NCI-H748 treated with DMSO at 0.1 percent for 48 hours (cell line): ENCODE measurements around the gene RASSF8.

Source experiments
- DNase-seq: peaks from one replicate; lab custom pipeline; 2025; lab: John Stamatoyannopoulos, UW

Gene RASSF8

DNA sequence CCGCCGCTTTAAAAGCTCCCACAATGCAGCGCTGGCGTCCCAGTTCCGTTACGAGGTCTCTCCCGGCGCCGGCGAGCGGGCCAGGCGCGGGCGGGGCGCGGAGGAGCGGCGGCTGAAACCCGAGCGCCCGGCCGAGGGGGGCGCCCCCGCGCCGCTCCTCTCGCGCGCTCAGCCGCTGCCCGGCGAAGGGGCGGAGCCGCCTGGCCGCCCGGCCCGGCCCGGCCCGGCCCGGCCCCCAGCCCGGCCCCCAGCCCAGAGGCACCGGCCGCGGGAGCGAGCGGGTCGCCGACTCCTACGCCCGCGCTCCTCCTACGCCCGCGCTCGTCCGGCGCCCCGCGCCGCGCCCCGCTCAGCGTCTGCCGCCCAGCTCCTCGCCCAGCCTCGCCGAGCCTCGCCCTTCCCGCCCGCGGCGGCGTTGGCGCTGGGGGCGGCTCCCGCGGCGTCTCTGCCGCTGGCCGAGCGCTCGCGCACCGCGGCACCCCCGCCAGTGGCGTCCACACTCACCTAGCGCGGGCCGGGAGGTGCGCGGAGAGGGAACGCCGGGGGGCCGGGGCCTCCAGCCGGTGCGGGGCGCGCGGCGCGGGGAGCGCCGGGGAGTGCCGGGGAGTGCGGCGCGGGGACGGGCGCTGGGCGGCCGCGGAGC is at the start of gene RASSF8:
RASSF8 (plus strand) TSS at position 255 of the 643 bp plus-strand sequence. CDS start 96,662 bp downstream, outside the sequence.
- peak; percentile 4 for DNase-seq

DNA sequence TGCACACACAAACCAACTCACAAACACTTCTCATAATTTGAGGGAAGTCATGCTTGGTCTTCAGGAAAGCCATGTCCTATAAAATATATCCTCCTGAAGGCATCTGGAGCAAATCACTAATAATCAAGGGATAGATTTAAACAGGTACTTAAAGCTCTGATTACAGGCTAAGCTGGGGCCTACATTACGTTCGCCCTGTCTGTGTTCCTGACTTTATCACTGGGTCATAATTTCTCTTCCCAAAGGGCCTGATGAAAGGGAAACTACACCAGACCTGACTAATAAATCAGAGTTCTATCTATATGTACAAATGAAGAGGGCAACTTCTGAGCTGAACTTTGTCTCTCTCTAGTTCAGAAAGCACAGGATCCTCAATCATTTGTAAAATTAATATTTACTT is 43.9 kb upstream of the RASSF8 start:
- DNase-seq: no peak

DNA sequence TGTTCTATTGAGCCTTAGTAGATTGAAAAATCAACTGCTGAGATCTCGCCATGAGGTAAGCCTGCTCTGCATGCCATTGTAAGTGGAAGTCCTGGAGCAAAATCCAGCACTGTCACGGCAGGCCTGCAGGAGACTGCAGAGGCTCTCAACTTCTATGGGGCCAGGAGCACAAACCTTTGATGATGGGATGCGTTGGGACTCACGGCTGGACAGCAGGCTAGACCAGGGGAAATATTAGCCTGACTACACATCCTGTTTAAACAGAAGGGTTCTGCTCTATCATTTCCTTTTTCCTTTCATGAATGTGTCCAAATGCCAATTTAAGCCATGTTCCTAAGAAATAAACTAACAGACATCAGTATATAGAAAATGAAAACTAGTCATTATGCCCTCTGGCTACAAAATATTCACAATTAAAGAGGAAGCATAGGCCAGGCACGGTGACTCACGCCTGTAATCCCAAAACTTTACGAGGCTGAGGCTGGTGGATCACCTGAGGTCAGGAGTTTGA is 33.9 kb upstream of the RASSF8 start:
- DNase-seq: no peak

DNA sequence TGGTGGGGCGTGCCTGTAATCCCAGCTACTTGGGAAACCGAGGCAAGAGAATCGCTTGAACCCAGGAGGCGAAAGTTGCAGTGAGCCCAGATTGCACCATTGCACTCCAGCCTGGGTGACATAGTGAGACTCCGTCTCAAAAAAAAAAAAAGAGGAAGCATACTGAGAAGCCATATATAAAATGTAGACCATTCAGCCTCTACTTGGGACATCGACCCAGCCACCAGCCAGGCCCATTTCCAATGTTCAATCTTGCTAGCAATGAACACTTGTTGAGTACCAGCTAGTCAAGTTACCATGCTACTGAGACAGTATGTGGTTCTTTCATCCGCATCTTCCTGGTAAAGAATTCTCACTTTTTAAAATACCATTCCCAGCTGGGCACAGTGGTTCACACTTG is 33.4 kb upstream of the RASSF8 start:
- no peak for DNase-seq

DNA sequence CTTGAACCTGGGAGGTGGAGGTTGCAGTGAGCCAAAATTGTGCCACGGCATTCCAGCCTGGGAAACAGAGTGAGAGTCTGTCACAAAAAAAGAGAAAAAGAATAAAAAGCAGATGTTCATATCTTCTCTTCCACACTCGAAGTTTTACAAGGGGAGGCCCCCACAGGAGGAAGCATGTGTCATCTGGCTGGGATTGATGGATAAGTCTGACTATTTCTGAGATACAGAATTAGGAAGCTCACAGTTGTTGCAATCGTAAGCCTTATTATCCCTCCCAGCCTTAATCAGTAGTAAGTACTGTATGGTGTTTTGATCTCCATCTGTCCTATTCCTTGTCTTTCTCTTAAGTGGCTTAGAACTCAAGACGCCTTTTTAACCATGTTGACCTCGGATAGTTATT is 31.9 kb upstream of the RASSF8 start:
- no peak for DNase-seq

DNA sequence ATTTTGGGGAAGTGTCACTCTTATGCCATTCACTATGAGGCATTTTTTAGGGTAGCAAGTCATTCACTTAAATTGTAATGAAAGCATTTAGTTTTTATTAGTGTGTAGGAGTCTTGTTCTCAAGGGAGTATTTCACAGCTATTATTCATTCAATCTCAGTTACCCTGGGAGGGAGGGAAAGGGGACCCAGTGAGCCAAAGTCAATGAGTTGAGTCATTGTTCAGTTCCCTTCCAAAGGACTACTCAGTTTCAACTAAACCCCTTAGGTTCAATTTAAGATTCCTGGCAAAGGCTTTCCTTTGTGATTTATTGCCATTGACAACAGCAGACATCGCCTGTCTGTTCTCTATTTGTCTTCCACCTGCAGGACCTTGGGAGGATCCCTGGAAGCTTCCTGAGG is 29.3 kb upstream of the RASSF8 start:
- DNase-seq: no peak

DNA sequence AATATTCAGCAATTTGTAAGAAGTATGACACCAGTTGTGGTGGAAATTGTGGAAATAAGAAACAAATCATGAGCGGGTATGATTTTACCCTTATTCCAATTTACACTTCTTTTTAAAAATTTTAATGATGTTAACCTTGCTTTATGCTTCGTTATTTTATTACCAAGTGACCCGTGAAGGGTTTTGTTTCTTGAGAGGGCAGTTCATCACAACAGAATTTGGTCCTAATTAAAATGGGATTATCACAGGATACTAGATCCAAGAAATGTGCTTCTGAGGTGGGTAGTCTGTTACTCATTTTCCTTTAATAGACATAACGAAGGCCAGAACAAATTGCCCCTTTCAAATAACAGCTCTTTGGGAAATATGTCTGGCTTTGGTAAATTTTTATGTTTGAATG is 25.5 kb upstream of the RASSF8 start:
- DNase-seq: no peak

GRCh38 chr12:25934456-25934855 is 24.0 kb upstream of the RASSF8 start:
- no peak for DNase-seq

GRCh38 chr12:25935355-25936144 is 22.9 kb upstream of the RASSF8 start:
- DNase-seq: no peak

- DNase-seq: no peak
Measured at GRCh38 chr12:25937096-25937495, 21.4 kb upstream of the RASSF8 start.

- no peak for DNase-seq
Measured at GRCh38 chr12:25938581-25938980, 19.9 kb upstream of the RASSF8 start.

- no peak for DNase-seq
Measured at GRCh38 chr12:25939606-25940005, 18.9 kb upstream of the RASSF8 start.

- DNase-seq: no peak
Measured at GRCh38 chr12:25940886-25941285, 17.6 kb upstream of the RASSF8 start.

DNA sequence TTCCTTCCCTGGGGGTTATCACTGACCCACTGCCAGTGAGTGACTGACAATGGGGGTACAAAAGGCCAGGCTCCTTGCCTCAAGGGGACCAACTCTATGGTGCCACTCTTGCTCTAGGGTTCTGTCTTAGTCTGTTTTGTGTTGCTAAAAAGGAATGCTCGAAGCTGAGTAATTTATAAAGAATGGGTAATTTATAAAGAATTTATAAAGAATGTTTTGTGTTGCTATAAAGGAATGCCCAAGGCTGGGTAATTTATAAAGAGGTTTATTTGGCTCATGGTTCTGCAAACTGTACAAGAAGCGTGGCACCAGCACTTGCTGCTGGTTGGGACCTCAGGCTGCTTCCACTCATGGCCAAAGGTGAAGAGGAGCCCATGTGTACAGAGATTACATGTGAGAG is 15.8 kb upstream of the RASSF8 start:
- DNase-seq: no peak

GRCh38 chr12:25943940-25944339 is 14.5 kb upstream of the RASSF8 start:
- DNase-seq: no peak

GRCh38 chr12:25949343-25949742 is 9.1 kb upstream of the RASSF8 start:
- no peak for DNase-seq

DNA sequence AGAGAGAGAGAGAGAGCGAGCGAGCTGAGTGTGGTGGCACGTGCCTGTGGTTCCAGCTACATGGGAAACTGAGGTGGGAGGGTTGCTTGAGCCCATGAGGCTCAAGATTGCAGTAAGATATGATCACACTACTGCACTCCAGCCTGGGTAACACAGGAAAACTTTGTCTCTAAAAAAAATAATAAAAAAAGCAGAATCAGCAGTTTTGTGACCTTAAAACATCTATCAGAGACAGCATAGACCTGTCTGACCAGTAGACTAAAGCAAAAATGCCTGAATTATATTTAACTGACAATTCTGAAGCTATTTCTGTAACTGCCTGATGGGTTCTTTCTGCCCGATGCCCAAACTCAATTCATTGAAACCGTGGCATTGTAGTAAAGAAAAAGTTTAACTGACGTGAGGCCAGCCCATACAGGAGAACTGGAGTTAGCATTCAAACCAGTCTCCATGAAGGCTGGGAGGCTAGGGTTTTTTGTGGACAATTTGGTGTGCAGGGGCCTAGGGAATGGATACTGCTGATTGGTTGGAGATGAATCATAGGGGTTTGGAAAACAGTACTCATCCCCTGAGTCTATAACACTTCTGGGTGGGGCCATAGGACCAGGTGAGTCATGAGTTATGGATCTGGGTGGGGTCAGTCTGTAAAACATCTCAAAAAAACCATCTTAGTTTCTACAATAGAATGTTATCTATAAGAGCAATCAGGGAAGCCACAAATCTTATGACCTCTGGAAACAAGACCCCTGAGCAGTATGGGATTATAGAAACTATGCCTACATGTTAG is 8.0 kb upstream of the RASSF8 start:
- DNase-seq: no peak

- no peak for DNase-seq
Measured at GRCh38 chr12:25957793-25958427, 572 bp upstream of the RASSF8 start.

- DNase-seq: peak; percentile 2
Measured at GRCh38 chr12:25959071-25959961, 834 bp downstream of the RASSF8 start.

GRCh38 chr12:25960143-25960542 is 1.7 kb downstream of the RASSF8 start:
- DNase-seq: no peak

DNA sequence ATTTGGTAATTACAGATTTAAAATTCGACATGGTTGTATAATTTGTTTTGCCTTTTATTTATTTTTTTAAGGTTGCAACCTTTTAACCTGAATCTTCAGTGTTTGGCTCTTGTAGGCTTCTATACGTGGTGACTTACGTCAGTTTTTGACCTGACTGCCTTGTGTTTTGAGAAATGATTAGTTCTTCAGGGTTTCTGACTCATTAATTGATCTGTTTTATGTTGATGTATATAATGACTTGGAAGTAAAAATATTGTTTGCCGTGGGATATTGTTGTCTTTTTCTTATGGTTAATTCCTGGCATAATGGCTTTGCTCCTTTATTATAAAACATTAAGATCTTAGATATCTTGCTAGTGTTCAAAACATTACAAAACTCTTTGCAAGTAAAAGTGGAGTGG is 2.5 kb downstream of the RASSF8 start:
- DNase-seq: no peak
